ENCODE results near the gene NALF2.

The NALF2 gene

DNA sequence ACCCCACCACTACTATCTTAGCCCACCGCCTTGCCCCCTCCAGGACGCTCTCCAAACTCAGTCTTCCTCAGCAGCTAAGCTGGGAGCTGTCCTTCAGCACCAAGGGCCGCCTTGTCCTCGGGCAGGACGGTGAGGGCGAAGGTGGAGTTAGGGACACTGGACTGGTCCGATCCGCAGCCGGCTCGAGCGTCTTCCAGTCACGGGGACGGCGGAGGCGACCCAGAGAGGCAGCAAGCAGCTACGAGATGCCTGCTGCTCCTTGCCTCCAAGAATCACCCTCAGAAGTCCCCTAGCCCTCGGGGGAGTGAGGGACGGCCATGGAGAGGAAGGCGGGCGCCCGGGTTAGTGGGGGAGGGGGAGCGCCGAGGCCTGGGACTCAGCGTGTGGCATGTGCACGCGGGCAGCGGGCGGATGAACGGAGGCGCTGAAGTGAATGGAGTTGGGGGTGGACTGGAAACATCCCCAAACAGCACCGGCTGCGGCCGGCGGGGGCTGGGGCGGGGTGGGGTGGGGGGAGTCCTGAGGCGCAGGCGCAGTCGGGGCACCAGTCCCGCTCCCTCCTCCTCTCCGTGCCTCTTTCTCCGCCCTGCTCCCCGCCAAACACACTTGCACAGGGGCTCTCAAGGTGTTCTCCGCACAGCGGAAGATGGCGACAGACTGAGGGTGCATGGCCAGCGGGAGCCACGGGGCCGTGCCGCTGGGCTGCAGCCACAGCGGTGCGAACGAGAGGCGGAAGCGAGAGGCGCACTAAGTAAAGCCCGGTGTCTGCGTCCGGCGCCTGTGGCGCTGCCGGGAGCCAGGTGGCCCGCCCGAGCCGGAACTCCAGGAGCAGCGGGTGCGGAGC, at the start of gene NALF2:
TSS of gene NALF2 (plus strand) at position 545 of the 844 bp plus-strand sequence. CDS start 957 bp downstream, outside the sequence.
- DNase-seq (ENCODE audit: low spot score) = peak; percentile 60

DNA sequence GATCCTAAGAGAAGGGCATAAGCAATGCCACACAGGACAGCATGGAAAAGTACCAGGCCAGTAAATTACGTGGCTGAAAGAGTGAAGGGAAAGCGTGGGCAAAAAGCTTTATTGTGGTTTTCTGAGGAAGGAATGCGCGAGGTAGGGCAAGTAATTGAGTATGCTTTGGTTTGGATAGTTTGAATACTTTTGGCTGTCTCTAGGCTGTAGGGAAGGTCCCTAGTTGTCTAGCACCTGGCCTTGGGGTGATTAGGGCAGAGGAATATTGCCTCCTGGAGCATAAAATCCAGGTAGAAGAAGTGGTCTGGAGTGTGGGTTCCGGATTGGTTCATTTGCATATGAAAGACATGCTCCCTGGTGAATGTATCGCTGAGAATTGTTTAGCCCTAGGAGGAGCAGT, 46.4 kb upstream of the NALF2 start:
- DNase-seq (ENCODE audit: low spot score) = no peak

DNA sequence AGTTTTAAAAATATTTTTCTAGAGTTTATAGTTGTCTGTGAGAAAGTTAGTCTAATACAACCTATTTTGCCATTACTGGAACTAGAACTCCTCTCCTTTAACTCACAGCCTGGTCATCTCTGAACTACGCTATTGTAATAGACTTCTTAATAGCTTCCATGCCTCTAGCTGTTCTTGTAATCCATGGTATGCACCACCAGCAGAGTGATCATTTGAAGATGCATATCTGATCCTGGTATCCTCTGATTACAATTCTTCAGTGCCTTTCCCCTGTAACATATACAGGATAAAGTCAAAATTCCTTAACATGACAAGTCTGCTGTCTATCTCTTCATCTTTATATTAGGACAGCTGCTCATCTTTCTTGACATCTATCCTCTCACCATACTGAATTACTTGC, 37.6 kb upstream of the NALF2 start:
- no peak for DNase-seq (ENCODE audit: low spot score)

DNA sequence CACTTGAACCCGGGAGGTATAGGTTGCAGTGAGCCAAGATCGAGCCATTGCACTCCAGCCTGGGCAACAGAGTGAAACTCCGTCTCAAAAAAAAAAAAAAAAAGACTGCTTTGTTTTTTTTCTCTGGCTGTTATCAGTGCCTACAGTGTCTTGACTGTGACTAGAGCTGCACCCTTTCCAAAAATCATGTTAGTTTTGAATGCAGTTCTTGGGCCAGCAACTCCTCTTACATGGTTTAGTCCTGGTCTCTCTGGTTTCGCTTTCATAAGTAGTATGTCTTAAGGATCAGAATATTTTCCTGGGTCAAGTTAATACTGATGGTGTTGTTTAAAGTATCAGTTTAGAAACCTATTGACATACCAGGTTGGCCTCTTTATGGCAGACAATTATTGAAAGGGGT, 34.2 kb upstream of the NALF2 start:
- no peak for DNase-seq (ENCODE audit: low spot score)

GRCh38 chrX:69489625-69490024, 14.5 kb upstream of the NALF2 start:
- DNase-seq (ENCODE audit: low spot score) = no peak

DNA sequence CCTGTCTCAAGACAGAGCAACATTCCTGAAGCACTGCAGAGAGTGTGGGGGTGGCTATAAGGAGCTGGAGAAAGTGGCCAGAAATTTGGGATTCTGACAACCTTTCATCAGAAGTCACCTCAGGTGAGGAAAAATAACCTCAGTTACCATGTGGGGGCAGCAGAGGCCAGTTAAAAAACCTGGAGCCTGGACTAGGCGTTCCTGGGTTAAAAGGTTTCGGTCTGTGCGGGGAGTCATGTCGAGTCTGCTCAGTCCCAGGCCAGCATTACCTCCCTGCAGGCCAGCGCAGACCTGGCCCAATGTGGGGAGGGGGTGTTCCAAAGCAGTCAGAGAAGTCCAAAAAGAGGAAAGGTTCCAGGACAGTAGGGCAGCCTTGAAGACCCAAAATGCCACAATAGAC, 10.9 kb upstream of the NALF2 start:
- DNase-seq (ENCODE audit: low spot score) = no peak

DNA sequence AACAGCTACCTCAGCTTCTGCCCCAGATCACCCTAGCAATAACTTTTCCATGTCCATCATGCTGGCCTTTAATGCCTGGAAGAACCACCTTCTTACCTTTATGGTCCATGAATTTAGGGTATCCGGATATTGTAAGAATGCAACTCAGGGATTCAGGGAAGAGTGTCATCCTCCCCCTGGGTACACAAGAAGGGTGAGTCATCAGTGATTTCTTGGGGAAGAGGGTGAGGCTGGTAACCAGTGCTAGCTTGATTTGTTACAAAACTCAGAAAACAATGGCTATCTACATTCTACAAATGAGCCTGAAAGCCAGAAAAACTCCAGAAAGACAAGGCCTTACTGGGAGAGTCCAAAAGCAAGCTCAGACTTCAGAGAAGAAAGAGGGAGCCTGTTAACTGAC, 10.4 kb upstream of the NALF2 start:
- no peak for DNase-seq (ENCODE audit: low spot score)

- peak; percentile 44 for DNase-seq (ENCODE audit: low spot score)
Observed at GRCh38 chrX:69496183-69496582, 7.9 kb upstream of the NALF2 start.

DNA sequence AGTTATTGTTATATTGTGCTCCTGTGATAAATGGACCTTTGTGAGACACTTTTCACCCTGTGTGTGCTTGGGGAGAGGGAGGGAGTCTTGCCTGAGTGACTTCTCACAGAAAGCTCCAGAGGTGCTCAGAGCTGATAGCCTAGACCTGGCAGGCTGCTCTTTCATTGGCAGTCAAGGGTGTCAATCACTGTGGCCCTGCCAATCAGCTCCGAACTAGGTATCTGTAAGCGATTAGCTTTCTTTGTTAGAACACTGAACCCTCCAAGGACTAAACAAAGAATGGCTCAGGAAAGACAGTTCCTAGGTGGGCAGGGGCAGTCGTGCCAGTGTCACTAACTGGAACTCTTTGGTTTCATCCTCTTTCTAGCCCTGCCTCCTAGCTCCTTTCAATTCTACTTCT, 2.7 kb upstream of the NALF2 start:
- DNase-seq (ENCODE audit: low spot score) = no peak

- DNase-seq (ENCODE audit: low spot score) = peak; percentile 64
Observed at GRCh38 chrX:69503228-69503781, 821 bp upstream of the NALF2 start.

GRCh38 chrX:69504626-69505612, 793 bp downstream of the NALF2 start:
- DNase-seq (ENCODE audit: low spot score) = no peak

DNA sequence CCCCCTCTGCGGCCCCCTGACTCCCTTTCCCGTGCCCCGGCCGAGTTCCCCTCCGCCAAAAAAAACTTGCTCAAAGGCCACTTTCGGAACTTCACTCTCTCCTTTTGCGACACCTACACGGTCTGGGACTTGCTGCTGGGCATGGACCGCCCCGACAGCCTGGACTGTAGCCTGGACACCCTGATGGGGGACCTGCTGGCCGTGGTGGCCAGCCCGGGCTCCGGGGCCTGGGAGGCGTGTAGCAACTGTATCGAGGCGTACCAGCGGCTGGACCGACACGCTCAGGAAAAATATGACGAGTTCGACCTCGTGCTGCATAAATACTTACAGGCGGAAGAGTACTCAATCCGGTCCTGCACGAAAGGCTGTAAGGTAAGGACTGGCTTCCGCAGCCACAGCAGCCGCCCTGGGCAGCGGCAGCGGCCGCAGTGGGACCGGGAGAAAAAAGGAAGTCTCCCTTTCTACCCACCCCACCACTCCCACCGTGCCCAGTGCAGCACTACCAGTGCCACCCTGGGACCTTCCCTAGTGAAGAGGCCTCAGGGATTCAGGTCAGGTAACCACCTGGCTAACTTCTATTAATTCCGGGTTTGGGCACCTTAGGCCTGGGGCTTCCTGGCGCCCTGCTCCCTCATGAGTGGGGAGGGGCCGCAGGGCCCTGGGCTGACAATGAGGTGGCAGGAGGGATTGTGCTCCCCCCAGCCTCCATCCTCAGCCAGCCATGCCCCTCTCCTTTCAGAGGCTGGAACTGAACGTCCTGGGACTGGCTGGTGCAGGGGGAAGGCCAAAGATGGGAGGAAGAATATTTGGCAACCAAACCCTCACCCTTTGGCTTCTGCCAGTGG, 1.9 kb downstream of the NALF2 start:
- DNase-seq (ENCODE audit: low spot score) = no peak

GRCh38 chrX:69506617-69507499, 2.7 kb downstream of the NALF2 start:
- no peak for DNase-seq (ENCODE audit: low spot score)

DNA sequence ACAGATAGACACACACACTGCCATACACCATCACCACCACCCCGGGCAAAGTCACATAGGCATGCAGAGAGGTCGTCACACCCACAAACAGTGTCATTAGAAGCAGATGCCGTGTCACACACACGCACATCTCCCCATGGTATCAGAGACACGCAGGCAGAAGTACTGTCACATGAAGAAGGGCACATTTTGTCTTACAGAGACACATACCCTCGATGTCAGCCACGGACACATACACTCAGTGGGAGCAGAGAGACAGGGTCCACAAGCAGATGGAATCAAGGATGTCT, 3.3 kb downstream of the NALF2 start:
- no peak for DNase-seq (ENCODE audit: low spot score)

DNA sequence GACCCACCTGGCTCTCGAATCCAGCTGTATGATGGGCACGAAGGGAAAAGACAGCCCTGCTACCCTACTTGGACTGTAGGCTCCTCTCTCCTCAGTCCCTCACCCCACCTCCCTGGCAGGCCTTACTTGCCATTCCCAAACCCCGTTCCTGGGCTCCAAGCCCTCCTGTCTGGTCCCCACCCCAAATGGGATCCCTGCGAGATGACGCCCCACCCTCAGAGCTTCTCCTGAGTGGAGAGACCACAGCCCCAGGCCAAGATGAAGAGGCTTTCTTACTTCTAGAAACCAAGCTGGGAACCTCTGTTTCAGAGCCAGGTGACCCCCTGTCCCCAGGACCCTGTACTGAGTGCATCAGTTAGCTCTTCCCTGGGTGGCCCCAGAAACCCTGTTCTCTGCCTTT, 4.5 kb downstream of the NALF2 start:
- DNase-seq (ENCODE audit: low spot score) = no peak

- DNase-seq (ENCODE audit: low spot score) = no peak
Observed at GRCh38 chrX:69510137-69510715, 6.1 kb downstream of the NALF2 start.

GRCh38 chrX:69510914-69511513, 6.9 kb downstream of the NALF2 start:
- DNase-seq (ENCODE audit: low spot score) = no peak

DNA sequence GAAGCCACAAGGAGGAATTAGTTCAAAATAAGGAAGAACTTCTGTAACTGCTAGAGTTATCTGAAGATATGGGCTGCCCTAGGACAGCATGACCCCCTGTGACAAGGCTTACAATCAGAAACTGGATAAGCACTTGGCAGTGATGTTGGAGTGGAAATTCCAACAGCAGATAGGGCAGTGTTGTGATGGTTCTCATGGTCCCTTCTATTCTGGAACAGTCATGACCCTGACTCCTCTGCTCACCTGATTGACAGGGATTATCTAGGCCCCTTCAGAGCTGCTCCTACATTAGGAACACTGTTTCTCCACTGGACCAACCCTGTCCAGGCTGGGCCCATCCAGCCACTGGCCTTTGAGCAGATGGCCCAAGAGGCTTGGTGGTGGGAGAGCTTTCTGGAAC, 17.9 kb downstream of the NALF2 start:
- no peak for DNase-seq (ENCODE audit: low spot score)

GRCh38 chrX:69523314-69523713, 19.2 kb downstream of the NALF2 start:
- no peak for DNase-seq (ENCODE audit: low spot score)

- no peak for DNase-seq (ENCODE audit: low spot score)
Observed at GRCh38 chrX:69524781-69525363, 20.7 kb downstream of the NALF2 start.

Data from Ammon's horn (tissue), 1 donor.